ENCODE data around the gene EMP2.

EMP2 gene

GRCh38 chr16:10610499-10611184 is 30.2 kb upstream of the EMP2 start:
- no peak for DNase-seq (ENCODE audit: low read depth, low spot score)

DNA sequence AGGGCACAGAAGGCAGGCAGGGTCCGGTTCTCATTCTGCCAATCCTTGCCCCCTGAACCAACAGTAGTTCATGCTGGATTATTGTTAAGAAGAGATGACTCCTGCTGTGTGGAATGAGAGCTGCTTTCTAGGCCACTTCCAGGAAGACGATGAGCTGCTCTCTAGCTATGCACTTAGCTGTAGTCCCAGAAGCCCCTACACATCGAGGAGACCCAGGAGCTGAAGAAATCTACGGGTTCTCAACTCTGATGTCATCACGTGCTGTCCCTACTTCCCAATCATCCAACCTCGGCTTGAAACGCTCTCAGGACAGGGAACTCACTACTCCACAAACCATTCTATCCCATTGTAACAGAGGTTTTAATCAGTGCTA is 29.0 kb upstream of the EMP2 start:
- DNase-seq (ENCODE audit: low read depth, low spot score), result no peak

GRCh38 chr16:10608687-10609401 is 28.4 kb upstream of the EMP2 start:
- DNase-seq (ENCODE audit: low read depth, low spot score), result no peak

- no peak for DNase-seq (ENCODE audit: low read depth, low spot score)
These were observed 26.8 kb upstream of the EMP2 start for GRCh38 chr16:10607157-10607556.

DNA sequence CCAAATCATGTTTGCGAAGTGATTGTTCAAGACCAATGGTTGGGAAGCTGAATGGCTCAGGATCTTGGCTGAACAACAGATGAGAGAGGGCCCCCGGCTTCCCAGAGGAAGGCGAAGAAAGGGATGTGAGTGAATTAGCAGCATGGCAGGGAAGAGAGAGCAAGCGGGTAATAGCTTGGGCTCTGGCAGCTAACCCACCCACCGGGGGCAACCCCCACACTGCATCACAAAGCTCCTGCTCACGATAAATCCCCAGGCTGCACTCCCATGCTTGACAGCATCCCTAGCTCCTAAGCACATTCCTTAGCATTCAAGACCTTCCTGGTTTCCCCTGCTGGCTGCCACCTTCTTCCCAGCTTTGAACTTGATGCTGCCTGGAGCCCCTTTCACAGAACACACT is 26.2 kb upstream of the EMP2 start:
- no peak for DNase-seq (ENCODE audit: low read depth, low spot score)

GRCh38 chr16:10605636-10606035 is 25.2 kb upstream of the EMP2 start:
- no peak for DNase-seq (ENCODE audit: low read depth, low spot score)

DNA sequence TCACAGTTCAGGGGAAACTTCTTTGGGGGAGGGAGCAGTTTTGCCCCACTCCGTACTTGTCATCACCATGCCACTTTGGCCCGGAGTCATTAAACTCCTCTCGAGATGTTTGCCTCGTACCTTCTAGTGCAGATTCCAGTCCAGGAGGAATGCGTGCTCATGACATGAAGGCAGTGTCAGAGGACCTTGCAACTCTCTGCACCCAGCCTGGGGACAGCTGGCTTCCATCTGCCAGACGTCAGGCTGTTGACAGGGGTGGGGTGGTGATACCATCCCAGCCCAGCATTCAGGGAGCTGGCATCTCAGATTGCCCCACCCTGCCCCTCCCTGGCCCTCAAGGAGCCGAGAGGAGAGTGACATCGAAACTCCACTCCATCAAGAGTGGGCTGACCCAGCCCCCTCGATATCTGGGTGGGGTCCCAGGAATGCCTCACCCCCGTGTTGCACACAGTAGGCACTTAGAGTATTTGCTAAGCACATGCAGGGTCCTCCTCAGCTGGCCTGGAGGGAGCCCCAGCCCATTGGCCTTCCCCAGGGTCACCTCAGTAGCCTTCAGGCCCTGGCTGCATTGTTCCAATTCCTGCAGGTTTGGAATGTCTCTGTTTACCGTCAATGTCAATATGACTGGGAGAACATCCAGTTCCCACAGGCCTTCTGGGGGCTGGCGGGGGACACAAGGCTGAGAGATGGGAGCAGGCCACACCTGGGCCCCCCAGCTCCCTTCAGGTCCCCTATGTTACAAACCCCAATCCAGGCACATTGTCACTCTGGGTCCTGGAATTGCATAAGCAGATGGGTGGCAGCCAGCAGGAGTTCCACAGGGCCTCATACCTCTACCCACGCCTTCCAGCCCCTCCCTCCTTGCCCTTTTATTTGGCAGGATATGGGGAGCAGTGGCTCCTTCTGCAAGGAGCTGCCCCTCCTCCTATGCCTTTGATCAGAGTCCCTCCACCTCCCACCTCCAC is 21.3 kb upstream of the EMP2 start:
- DNase-seq (ENCODE audit: low read depth, low spot score), result no peak

DNA sequence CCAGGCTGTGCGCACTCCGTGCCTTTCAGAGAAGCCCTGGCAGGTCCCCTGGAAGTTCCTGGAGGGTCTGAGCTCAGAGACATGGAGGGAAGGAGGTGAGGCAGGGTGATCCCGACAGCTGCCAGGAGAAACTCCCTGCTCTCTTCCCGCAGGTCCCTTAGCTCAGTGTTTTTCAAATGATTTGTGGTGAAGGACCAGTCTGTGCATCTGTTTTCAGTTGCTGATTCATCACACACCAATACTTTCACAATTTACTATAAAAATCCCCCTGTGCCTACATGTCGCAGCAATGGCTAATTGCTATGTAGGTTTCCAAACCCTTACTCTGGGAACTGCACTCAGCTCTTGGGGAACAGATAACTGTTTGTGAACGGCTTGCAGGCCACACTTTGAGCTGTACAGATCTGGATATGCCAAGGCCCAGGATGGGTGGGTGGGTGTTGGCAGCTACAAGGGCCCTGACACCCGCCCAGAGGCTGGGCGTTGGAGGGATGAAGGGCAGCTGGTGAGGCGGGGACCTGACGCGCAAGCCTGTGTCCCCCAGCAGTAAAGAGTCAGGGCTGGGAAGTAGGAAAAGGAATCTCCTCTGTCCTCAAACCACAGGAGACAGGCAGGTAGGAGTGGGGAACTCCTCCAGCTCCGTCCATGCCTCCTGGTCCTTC is 20.5 kb upstream of the EMP2 start:
- no peak for DNase-seq (ENCODE audit: low read depth, low spot score)

DNA sequence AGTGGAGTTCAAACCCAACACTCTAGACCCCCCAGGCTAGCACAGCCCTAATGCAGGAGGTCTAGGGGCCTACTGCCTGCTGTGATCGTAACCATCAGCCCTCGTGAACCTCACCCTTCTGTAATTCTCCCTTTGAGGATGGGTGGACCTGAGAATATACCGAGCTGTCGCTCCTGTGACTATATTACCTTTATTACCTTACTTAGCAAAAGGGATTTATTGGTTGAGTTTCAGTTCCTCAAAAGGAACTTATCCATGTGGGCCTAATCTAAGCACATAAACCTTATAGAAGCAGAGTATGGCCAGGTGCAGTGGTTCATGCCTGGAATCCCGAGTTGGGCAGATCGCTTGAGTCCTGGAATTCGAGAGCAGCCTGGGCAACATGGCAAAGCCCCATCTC is 19.2 kb upstream of the EMP2 start:
- DNase-seq (ENCODE audit: low read depth, low spot score), result no peak

DNA sequence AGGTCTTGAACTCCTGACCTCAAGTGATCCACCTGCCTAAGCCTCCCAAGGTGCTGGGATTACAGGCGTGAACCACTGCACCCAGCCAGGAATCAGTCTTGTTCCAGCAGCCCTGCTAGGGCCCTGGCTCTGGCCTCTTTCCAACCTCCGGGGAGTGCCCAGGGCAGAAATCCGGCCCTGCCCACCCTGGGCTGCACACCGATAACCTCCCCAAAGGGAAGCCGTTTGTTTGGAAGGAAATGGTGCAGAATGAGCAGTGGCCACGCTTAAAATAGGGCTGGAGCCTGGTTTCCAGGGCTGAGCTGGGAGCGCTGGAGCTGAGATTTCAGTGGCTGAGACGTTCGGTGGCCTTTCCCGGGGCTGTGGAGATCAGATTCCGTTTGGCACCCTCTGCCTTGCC is 17.8 kb upstream of the EMP2 start:
- DNase-seq (ENCODE audit: low read depth, low spot score), result no peak

- no peak for DNase-seq (ENCODE audit: low read depth, low spot score)
These were observed 16.8 kb upstream of the EMP2 start for GRCh38 chr16:10597187-10597601.

DNA sequence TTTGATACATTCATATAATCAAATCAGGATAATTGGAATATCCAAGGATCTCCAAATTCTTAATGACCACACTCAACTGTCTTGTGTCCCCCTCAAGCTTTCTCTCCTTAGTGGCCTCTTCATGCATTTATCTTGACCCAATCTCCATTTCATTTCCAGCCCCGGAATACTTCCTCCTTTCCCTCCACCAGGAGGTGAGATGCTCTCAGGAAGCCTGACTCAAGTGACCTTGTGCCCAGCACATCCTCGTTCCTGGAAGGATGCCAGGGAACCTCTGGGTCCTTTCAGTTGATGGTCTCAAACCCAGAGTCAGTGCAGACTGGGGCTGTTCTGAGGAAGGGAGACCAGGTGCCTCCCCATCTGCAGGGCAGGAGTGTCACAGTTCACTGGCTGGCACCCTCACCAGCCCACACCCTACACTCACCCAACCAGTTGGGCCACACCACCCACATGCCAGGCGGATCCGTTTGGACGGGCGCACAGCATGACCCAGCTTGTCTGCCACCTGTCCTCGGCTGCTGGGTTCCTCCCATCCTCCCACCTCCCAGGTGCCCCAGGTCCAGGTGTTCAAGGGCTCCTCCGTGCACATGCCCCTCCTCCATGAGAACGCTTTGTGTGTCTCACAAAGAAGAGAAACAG is 14.0 kb upstream of the EMP2 start:
- DNase-seq (ENCODE audit: low read depth, low spot score), result no peak

DNA sequence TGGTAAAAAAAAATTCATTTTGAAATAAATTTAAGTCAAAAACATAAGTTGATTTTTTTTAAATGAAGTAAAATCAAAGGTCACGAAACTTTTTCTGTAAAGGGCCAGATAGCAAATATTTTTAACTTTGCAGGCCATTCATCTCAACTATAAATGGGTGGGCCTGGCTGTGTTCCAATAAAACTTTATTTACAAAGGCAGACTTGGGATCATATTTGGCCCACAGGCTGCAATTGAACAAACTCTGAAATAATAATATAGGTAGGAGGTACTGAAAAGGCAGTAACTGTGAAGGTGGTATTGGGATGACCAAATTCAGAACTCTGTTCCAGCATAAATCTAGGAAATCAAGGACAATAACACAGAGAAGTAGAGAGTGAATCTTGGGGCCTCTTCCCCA is 12.2 kb upstream of the EMP2 start:
- DNase-seq (ENCODE audit: low read depth, low spot score), result no peak

DNA sequence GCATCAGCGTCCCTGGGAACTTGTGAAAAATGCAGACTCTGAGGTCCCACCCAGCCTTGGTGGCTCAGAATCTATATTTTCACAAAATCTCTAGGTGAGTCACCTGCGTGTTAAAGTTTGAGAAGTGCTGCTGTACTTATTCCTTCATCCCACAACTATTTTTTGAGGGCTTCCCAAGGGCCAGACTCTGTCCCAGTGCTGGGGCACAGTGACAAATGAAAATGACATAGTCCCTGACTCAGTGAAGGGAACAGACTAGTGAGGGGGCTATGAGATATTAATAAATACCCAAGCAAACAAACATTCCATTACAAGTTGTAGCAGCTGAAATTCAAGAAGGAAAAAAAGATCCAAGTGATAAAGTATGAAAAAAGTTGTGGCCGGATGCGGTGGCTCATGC is 9.9 kb upstream of the EMP2 start:
- no peak for DNase-seq (ENCODE audit: low read depth, low spot score)

DNA sequence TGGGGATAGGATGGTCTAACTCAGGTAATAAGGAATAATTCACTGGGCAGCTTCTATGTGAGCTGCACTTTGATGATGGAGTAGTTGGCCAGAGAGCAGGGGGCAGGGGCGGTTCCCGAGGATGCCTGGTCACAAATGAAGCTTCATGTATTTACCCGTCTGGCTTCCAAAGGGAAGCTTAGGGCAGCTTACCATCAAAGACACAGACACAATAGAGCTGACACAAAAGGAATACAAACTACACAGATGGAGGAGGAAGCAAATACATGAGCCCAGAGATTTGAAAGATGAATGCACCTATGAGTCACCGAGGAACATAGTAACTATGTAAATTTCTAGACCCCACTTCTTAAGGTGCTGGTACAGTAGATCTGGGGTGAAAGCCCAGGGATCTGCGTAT is 8.7 kb upstream of the EMP2 start:
- DNase-seq (ENCODE audit: low read depth, low spot score), result no peak

GRCh38 chr16:10587622-10588021 is 7.2 kb upstream of the EMP2 start:
- DNase-seq (ENCODE audit: low read depth, low spot score), result no peak

DNA sequence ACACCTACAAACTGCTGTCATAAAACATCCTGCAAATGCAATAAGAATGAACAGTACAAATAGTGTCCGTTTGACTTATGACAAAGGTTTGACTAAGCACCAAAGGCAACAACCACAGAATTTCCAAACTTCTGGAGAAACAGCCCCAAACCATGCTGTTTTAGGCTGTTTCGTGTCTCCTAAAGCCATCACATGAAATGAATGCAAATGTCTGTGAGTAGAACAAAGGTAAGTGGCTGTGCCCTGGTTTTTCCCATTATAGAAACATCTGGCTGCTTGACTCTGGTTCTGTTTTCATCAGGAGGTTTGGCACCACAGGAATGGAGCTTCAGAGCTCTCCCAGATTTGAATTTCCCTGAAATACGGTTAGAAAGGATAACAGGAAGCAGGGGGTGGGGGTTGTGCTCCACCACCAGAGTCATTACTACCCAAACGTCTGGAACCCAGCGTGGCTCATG is 4.6 kb upstream of the EMP2 start:
- DNase-seq (ENCODE audit: low read depth, low spot score), result no peak

DNA sequence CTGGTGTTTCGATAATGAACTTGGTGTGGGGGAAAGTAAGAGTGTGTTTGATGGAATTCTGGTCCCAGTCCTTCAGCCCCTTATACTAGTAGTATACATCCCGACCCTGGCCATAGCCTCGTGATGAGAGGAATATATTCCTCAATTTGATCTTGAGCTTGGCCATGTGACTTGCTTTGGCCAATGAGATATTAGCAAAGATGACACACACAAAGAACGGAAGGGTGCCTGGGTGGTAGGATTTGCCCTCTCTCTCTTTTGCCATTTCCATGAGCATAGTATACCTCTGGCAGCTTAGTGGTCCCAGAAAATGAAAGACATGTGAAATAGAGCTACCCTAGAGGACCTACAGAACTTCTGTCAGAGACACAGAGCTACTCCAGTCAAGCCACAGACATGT is 2.9 kb upstream of the EMP2 start:
- DNase-seq (ENCODE audit: low read depth, low spot score), result no peak

GRCh38 chr16:10581507-10581906 is 1.1 kb upstream of the EMP2 start:
- DNase-seq (ENCODE audit: low read depth, low spot score), result no peak

DNA sequence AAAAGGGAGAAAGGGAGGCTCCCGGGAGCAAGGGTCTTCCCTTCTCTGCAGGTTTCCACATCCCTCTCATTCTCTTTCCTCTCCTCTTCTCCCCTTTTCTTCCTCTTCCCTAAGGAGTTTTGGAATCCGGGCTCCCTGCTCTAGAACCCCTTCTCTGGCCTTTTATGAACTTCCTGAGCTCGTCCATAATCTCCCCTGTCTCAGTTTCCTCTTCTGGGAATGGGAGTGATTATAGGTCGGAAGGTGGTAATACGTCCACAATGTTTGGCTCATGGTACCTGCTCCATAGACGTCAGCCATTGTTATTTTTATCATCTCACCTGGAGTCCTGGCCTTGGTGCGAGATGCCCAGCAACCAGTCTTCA is 467 bp upstream of the EMP2 start:
- no peak for DNase-seq (ENCODE audit: low read depth, low spot score)

GRCh38 chr16:10579575-10579964 is 828 bp downstream of the EMP2 start:
- no peak for DNase-seq (ENCODE audit: low read depth, low spot score)

Data from activated naive CD8-positive, alpha-beta T cell treated with anti-CD3 and anti-CD28 coated beads, Interleukin-2, amount 50 U/mL, for 16 hours (primary cell).